ENCODE measurements around the gene FIBIN.

DNA sequence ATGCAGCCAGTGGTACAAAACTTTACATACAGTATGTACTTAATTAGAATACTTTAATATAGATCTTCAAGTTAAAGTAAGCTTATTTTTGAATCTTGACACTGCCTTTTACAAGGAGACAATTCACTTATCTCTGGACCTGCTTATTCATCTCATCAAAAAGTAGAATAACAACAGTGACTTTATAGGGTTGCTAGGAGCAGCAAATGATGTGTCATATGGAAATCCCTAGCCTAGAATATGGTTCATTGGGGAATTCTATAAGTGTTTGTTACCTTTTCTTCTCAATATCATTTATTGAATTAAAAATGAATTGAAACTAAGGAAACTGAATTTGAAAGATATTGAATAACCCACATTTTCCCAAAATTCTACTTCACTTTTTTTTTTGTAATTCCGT lies 45.0 kb upstream of the FIBIN start:
- TF ChIP-seq, protein P1, sequence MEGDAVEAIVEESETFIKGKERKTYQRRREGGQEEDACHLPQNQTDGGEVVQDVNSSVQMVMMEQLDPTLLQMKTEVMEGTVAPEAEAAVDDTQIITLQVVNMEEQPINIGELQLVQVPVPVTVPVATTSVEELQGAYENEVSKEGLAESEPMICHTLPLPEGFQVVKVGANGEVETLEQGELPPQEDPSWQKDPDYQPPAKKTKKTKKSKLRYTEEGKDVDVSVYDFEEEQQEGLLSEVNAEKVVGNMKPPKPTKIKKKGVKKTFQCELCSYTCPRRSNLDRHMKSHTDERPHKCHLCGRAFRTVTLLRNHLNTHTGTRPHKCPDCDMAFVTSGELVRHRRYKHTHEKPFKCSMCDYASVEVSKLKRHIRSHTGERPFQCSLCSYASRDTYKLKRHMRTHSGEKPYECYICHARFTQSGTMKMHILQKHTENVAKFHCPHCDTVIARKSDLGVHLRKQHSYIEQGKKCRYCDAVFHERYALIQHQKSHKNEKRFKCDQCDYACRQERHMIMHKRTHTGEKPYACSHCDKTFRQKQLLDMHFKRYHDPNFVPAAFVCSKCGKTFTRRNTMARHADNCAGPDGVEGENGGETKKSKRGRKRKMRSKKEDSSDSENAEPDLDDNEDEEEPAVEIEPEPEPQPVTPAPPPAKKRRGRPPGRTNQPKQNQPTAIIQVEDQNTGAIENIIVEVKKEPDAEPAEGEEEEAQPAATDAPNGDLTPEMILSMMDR (conservative IDR thresholded peaks at IDR 0.05 in 1 of 2, IDR thresholded peaks at IDR 0.05 in 1 of 2; ENCODE audit: extremely low read depth in 1 of 2, insufficient read depth in 1 of 2, low read depth in 1 of 2, low read length in 2 of 2) = no peak
- TF ChIP-seq EZH2 (IDR thresholded peaks at IDR 0.05; ENCODE audit: borderline replicate concordance, low read length) = no peak

Measured in mammary epithelial cell (primary cell).